HepG2 (cell line): ENCODE results near the gene CDX1. TPM values are rescaled to one million over a fixed set of nuclear protein-coding genes. Genes with fewer than 3 reads are reported as not detected.

Experiments used
- KAT7 ChIP-seq: IDR thresholded peaks from 2 replicates; pipeline ENCODE4 v1.6.1; 2018; ENCODE audit warnings: borderline replicate concordance, missing compliant biosample characterization
- KLF16 ChIP-seq, 2 experiments: sonication (generic) in 1 of 2; formaldehyde crosslinking in 1 of 2; IDR thresholded peaks; 2 replicates each; pipeline versions ENCODE4 v1.6.1 to v1.8.0; 2016 to 2023; ENCODE audit warnings: missing genetic modification reagents in 2 of 2, missing compliant biosample characterization in 1 of 2
- MXI1 ChIP-seq: IDR thresholded peaks from 3 replicates; pipeline ENCODE4 v1.6.1; 2012; ENCODE audit warnings: low read depth, low read length, inconsistent platforms, borderline replicate concordance
- NPAS2 ChIP-seq: sonication (generic); formaldehyde crosslinking; IDR thresholded peaks from 2 replicates; pipeline ENCODE4 v1.8.0; 2022; ENCODE audit warnings: mild to moderate bottlenecking, missing genetic modification reagents, borderline replicate concordance
- SP5 ChIP-seq: IDR thresholded peaks from 2 replicates; pipeline ENCODE4 v1.6.1; 2016; ENCODE audit warnings: low read depth, borderline replicate concordance
- ZNF501 ChIP-seq: sonication (generic); formaldehyde crosslinking; IDR thresholded peaks from 2 replicates; pipeline ENCODE4 v1.5.1; 2020; ENCODE audit warnings: mild to moderate bottlenecking, moderate library complexity, missing genetic modification reagents
- ZNF530 ChIP-seq: sonication (generic); formaldehyde crosslinking; IDR thresholded peaks from 2 replicates; pipeline ENCODE4 v1.5.0; 2020; ENCODE audit warnings: low read depth, mild to moderate bottlenecking, missing genetic modification reagents
- ZNF572 ChIP-seq: sonication (generic); formaldehyde crosslinking; IDR thresholded peaks from 2 replicates; pipeline ENCODE4 v1.5.1; 2020; ENCODE audit warnings: mild to moderate bottlenecking, missing genetic modification reagents
- polyA plus RNA-seq, 8 experiments: library from polyadenylated mRNA; depleted of rRNA in 3 of 8; stranded (reverse) in 7 of 8; unstranded in 1 of 8; fragments of >200 nt; fragmentation: Illumina TruSeq in 4 of 8; extraction: Trizol in 4 of 8; gene quantifications; 2 replicates each; pipeline versions ENCODE4 v1.2.1 to v1.2.3, GENCODE V29; 2011 to 2016; ENCODE audit warnings: low read depth in 4 of 8, missing spikeins in 1 of 8, mixed read lengths in 1 of 8; ENCODE audit not compliant: insufficient read depth in 1 of 8
- total RNA-seq, 5 experiments: library from RNA; depleted of rRNA; stranded (reverse); fragments of >200 nt; fragmentation: Illumina TruSeq; extraction: Trizol; gene quantifications; 2 replicates each; pipeline ENCODE4 v1.2.3, GENCODE V29; 2016; ENCODE audit warnings: low read depth in 1 of 5
- TF ChIP-seq, protein P1 (sequence below): sonication (generic); formaldehyde crosslinking; IDR thresholded peaks from 2 replicates; pipeline ENCODE4 v1.9.0; 2021; ENCODE audit warnings: missing genetic modification reagents, borderline replicate concordance
- TF ChIP-seq, protein P2 (sequence below): sonication (generic); formaldehyde crosslinking; IDR thresholded peaks from 2 replicates; pipeline ENCODE4 v1.5.1; 2020; ENCODE audit warnings: mild to moderate bottlenecking, missing genetic modification reagents, moderate library complexity
- TF ChIP-seq, protein P3 (sequence below): sonication (generic); formaldehyde crosslinking; IDR thresholded peaks from 2 replicates; pipeline ENCODE4 v1.4.0; 2020; ENCODE audit warnings: mild to moderate bottlenecking, missing genetic modification reagents
- TF ChIP-seq, protein P4 (sequence below): sonication (generic); formaldehyde crosslinking; IDR thresholded peaks from 2 replicates; pipeline ENCODE4 v1.4.0; 2020; ENCODE audit warnings: mild to moderate bottlenecking, missing genetic modification reagents
- TF ChIP-seq, protein P5 (sequence below): conservative IDR thresholded peaks from 2 replicates; pipeline ENCODE4 v1.6.1; 2018; ENCODE audit warnings: missing genetic modification reagents

CDX1 gene
- total and polyA plus RNA-seq, 2 of the 13 experiments (the other 11 are each of a cell fraction or from before 2014, with no cell fraction given) = not detected

DNA sequence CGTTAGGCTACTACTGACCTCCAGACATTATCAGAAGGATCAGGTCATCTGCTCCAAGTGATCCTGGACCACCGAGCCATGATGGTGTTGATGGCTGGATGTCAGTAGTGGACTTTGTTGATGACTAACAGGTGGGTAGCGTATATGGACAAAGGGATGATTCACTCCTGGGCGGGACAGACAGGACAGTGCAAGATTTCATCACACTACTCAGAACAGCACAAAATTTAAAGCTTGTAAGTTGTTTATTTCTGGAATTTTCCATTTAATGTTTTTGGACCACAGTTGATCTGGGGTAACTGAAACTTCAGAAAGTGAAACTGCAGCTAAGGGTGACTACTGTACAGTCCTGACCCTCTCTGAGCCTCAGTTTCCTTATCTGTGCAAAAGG lies 23.6 kb upstream of the CDX1 start (continued):
- TF ChIP-seq, protein P1, sequence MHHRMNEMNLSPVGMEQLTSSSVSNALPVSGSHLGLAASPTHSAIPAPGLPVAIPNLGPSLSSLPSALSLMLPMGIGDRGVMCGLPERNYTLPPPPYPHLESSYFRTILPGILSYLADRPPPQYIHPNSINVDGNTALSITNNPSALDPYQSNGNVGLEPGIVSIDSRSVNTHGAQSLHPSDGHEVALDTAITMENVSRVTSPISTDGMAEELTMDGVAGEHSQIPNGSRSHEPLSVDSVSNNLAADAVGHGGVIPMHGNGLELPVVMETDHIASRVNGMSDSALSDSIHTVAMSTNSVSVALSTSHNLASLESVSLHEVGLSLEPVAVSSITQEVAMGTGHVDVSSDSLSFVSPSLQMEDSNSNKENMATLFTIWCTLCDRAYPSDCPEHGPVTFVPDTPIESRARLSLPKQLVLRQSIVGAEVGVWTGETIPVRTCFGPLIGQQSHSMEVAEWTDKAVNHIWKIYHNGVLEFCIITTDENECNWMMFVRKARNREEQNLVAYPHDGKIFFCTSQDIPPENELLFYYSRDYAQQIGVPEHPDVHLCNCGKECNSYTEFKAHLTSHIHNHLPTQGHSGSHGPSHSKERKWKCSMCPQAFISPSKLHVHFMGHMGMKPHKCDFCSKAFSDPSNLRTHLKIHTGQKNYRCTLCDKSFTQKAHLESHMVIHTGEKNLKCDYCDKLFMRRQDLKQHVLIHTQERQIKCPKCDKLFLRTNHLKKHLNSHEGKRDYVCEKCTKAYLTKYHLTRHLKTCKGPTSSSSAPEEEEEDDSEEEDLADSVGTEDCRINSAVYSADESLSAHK (CRISPR knock-in tag) = no peak
- TF ChIP-seq KLF16 (CRISPR knock-in tag; IDR thresholded peaks at IDR 0.05) (peak in 1 of 2 experiments; percentile 56; a peak in 1 of 4 replicates), ZNF572 (CRISPR knock-in tag) (no peak), ZNF530 (CRISPR knock-in tag) (no peak), ZNF501 (no peak; the same call in 1 of the 2 replicates), SP5 (peak; percentile 98), NPAS2 (CRISPR knock-in tag) (no peak), KAT7 (CRISPR knock-in tag) (no peak), MXI1 (no peak)
- TF ChIP-seq, protein P2, sequence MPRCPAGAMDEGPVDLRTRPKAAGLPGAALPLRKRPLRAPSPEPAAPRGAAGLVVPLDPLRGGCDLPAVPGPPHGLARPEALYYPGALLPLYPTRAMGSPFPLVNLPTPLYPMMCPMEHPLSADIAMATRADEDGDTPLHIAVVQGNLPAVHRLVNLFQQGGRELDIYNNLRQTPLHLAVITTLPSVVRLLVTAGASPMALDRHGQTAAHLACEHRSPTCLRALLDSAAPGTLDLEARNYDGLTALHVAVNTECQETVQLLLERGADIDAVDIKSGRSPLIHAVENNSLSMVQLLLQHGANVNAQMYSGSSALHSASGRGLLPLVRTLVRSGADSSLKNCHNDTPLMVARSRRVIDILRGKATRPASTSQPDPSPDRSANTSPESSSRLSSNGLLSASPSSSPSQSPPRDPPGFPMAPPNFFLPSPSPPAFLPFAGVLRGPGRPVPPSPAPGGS (CRISPR knock-in tag) = no peak
- TF ChIP-seq, protein P3, sequence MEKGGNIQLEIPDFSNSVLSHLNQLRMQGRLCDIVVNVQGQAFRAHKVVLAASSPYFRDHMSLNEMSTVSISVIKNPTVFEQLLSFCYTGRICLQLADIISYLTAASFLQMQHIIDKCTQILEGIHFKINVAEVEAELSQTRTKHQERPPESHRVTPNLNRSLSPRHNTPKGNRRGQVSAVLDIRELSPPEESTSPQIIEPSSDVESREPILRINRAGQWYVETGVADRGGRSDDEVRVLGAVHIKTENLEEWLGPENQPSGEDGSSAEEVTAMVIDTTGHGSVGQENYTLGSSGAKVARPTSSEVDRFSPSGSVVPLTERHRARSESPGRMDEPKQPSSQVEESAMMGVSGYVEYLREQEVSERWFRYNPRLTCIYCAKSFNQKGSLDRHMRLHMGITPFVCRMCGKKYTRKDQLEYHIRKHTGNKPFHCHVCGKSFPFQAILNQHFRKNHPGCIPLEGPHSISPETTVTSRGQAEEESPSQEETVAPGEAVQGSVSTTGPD (CRISPR knock-in tag) = no peak
- TF ChIP-seq, protein P4, sequence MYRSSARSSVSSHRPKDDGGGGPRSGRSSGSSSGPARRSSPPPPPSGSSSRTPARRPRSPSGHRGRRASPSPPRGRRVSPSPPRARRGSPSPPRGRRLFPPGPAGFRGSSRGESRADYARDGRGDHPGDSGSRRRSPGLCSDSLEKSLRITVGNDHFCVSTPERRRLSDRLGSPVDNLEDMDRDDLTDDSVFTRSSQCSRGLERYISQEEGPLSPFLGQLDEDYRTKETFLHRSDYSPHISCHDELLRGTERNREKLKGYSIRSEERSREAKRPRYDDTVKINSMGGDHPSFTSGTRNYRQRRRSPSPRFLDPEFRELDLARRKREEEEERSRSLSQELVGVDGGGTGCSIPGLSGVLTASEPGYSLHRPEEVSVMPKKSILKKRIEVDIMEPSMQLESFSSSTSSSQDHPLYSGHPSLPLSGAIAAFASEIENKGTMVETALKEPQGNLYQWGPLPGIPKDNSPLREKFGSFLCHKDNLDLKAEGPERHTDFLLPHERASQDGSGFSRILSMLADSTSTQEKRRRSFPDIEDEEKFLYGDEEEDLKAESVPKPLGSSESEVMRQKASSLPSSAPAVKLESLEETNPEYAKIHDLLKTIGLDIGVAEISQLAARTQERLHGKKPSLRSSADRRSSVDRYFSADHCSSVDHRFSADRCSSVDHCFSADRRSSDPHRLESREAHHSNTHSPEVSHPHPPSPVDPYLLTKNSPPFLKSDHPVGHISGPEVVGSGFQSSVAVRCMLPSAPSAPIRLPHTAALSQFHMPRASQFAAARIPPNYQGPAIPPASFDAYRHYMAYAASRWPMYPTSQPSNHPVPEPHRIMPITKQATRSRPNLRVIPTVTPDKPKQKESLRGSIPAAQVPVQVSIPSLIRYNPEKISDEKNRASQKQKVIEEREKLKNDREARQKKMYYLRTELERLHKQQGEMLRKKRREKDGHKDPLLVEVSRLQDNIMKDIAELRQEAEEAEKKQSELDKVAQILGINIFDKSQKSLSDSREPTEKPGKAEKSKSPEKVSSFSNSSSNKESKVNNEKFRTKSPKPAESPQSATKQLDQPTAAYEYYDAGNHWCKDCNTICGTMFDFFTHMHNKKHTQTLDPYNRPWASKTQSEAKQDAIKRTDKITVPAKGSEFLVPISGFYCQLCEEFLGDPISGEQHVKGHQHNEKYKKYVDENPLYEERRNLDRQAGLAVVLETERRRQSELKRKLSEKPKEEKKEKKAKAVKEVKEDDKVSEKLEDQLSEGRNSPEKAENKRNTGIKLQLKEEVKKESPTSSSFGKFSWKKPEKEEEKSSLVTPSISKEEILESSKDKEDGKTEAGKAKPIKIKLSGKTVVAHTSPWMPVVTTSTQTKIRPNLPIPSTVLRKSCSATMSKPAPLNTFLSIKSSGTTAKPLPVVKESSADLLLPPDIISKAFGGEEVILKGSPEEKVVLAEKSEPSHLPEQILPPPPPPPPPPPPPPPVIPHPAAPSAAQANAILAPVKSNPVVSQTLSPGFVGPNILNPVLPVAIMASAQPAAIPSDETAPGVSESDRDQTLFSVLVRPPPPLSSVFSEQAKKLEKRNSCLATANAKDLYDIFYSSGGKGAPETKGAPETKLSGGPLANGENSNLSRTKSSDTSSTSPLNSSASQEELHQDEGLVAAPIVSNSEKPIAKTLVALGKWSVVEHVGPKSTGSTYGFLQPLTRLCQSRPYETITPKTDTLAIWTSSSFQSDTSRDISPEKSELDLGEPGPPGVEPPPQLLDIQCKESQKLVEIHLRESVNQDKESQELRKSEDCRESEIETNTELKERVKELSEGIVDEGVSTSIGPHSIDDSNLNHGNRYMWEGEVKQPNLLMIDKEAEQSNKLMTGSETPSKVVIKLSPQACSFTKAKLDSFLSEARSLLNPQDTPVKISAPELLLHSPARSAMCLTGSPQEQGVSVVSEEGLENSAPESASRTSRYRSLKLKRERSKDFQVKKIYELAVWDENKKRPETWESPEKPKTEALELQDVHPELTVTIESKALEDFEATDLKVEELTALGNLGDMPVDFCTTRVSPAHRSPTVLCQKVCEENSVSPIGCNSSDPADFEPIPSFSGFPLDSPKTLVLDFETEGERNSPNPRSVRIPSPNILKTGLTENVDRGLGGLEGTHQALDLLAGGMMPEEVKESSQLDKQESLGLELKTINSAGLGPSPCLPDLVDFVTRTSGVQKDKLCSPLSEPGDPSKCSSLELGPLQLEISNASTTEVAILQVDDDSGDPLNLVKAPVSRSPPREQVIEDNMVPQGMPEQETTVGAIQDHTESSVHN (CRISPR knock-in tag) = no peak
- TF ChIP-seq, protein P5, sequence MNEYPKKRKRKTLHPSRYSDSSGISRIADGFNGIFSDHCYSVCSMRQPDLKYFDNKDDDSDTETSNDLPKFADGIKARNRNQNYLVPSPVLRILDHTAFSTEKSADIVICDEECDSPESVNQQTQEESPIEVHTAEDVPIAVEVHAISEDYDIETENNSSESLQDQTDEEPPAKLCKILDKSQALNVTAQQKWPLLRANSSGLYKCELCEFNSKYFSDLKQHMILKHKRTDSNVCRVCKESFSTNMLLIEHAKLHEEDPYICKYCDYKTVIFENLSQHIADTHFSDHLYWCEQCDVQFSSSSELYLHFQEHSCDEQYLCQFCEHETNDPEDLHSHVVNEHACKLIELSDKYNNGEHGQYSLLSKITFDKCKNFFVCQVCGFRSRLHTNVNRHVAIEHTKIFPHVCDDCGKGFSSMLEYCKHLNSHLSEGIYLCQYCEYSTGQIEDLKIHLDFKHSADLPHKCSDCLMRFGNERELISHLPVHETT (CRISPR knock-in tag) = no peak; the same call in 1 of the 2 replicates
